Keratinocyte (primary cell): Measurements from ENCODE around the gene SEPHS1. TPM values are rescaled to one million over a fixed set of nuclear protein-coding genes. Genes with fewer than 3 reads are reported as not detected.
"Not testable (repeated sequence)": the region's sequence is repeated elsewhere in the genome, so short reads cannot be mapped to it uniquely, and the experiment has no call there.

Experiments used
- DNase-seq: peaks from one replicate; pipeline ENCODE4 v3.0.0-alpha.2; 2011; ENCODE audit warnings: low read depth, missing footprints, low spot score
- FAIRE-seq: peaks from 2 replicates; lab custom pipeline; 2011; peaks lifted over from hg19 to GRCh38; lab: Jason Lieb, UNC
- H2AFZ ChIP-seq: 2 replicates; pipeline ENCODE4 v1.6.0; 2012; ENCODE audit warnings: low read length, control low read depth, inconsistent platforms; ENCODE audit not compliant: control insufficient read depth
- H3K27ac ChIP-seq: 2 replicates; pipeline ENCODE4 v1.5.1; 2011; ENCODE audit warnings: low read length; ENCODE audit not compliant: control insufficient read depth, insufficient read depth
- H3K27me3 ChIP-seq: 3 replicates; pipeline ENCODE4 v1.6.0; 2011; ENCODE audit warnings: low read length; ENCODE audit not compliant: control insufficient read depth, insufficient read depth; ENCODE audit errors: extremely low read depth
- H3K36me3 ChIP-seq, 2 experiments: 2 replicates in 1 of 2; 3 replicates in 1 of 2; pipeline ENCODE4 v1.5.1; 2011; ENCODE audit warnings: low read length in 2 of 2, mild to moderate bottlenecking in 1 of 2; ENCODE audit not compliant: control insufficient read depth in 2 of 2, insufficient read depth in 2 of 2; ENCODE audit errors: extremely low read depth in 1 of 2
- H3K4me1 ChIP-seq: 3 replicates; pipeline ENCODE4 v1.5.1; 2011; ENCODE audit warnings: low read length; ENCODE audit not compliant: control insufficient read depth, insufficient read depth; ENCODE audit errors: extremely low read depth
- H3K4me2 ChIP-seq: 3 replicates; pipeline ENCODE4 v1.6.0; 2011; ENCODE audit warnings: low read depth, low read length; ENCODE audit not compliant: control insufficient read depth, insufficient read depth; ENCODE audit errors: extremely low read depth
- H3K4me3 ChIP-seq, 3 experiments: fragments of 200-600 bp in 1 of 3; sonication (generic) in 1 of 3; 2 replicates in 2 of 3; 3 replicates in 1 of 3; pipeline ENCODE4 v1.5.1; 2011 to 2016; ENCODE audit warnings: low read length in 3 of 3, mild to moderate bottlenecking in 3 of 3, control low read depth in 2 of 3, inconsistent platforms in 1 of 3, low read depth in 1 of 3, mixed read lengths in 1 of 3, mixed run types in 1 of 3, moderate library complexity in 1 of 3; ENCODE audit not compliant: control insufficient read depth in 2 of 3, insufficient read depth in 2 of 3; ENCODE audit errors: extremely low read depth in 1 of 3
- H3K79me2 ChIP-seq: 2 replicates; pipeline ENCODE4 v1.6.0; 2012; ENCODE audit warnings: low read length; ENCODE audit not compliant: control insufficient read depth, insufficient read depth
- H3K9ac ChIP-seq: 3 replicates; pipeline ENCODE4 v1.6.0; 2011; ENCODE audit warnings: low read length; ENCODE audit not compliant: control insufficient read depth, insufficient read depth; ENCODE audit errors: extremely low read depth
- H3K9me1 ChIP-seq: 3 replicates; pipeline ENCODE4 v1.6.0; 2011; ENCODE audit warnings: low read length; ENCODE audit not compliant: control insufficient read depth, insufficient read depth; ENCODE audit errors: extremely low read depth
- H3K9me3 ChIP-seq: 2 replicates; pipeline ENCODE4 v1.5.1; 2012; ENCODE audit warnings: low read depth, low read length; ENCODE audit not compliant: control insufficient read depth
- H4K20me1 ChIP-seq: 3 replicates; pipeline ENCODE4 v1.6.0; 2011; ENCODE audit warnings: low read length; ENCODE audit not compliant: control insufficient read depth, insufficient read depth; ENCODE audit errors: extremely low read depth
- EZH2 ChIP-seq: IDR thresholded peaks from one replicate; pipeline ENCODE4 v1.6.1; 2012; ENCODE audit warnings: inconsistent platforms, mild to moderate bottlenecking, low read length, moderate library complexity
- dilution Hi-C: fragments of 300-500 bp; cut with MboI; formaldehyde crosslinking; loops from one replicate; pipeline ENCODE4 v1.7.0; 2020; ENCODE audit warnings: low sequenced_read_pairs; ENCODE audit not compliant: extremely low pct_ligation_motif_present
- polyA plus RNA-seq, 5 experiments: library from polyadenylated mRNA; depleted of rRNA in 3 of 5; stranded (reverse) in 3 of 5; stranded (forward) in 1 of 5; unstranded in 1 of 5; fragments of >200 nt; gene quantifications; 1 replicate in 1 of 5; 2 replicates in 3 of 5; 3 replicates in 1 of 5; pipeline versions ENCODE4 v1.2.1 to v1.2.3, GENCODE V29; 2011 to 2012; ENCODE audit warnings: missing spikeins in 2 of 5, low read depth in 1 of 5, low replicate concordance in 1 of 5
- TF ChIP-seq, protein P1 (sequence below), 3 experiments: IDR thresholded peaks in 1 of 3; conservative IDR thresholded peaks in 1 of 3; optimal IDR thresholded peaks in 1 of 3; 2 replicates in 2 of 3; 3 replicates in 1 of 3; pipeline versions ENCODE3 to v1.5.1; 2011; ENCODE audit warnings: low read length in 3 of 3, mild to moderate bottlenecking in 3 of 3, moderate library complexity in 2 of 3, control low read depth in 1 of 3, inconsistent platforms in 1 of 3; ENCODE audit not compliant: insufficient read depth in 2 of 3; ENCODE audit errors: extremely low read depth in 1 of 3

The SEPHS1 gene
- polyA plus RNA-seq, 1 donor (not counting 4 experiments of a cell fraction or from before 2014, with no cell fraction given), result 65.4 TPM

DNA sequence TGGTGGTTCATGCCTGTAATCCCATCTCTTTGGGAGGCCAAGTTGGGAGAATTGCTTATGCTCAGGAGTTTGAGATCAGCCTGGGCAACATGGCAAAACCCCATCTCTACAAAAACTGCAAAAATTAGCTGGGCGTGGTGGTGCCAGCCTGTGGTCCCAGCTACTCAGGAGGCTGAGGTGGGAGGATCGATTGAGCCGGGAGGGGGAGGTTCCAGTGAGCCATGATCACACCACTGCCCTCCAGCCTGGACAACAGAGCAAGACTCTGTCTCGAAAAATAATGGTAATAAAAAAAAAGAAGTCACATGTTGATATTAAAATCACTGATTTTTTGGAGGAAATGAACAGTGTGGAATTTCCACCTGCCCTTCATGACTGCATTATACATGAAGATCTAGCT, 64.0 kb downstream of the SEPHS1 start:
- TF ChIP-seq EZH2, result no peak
- TF ChIP-seq, protein P1, sequence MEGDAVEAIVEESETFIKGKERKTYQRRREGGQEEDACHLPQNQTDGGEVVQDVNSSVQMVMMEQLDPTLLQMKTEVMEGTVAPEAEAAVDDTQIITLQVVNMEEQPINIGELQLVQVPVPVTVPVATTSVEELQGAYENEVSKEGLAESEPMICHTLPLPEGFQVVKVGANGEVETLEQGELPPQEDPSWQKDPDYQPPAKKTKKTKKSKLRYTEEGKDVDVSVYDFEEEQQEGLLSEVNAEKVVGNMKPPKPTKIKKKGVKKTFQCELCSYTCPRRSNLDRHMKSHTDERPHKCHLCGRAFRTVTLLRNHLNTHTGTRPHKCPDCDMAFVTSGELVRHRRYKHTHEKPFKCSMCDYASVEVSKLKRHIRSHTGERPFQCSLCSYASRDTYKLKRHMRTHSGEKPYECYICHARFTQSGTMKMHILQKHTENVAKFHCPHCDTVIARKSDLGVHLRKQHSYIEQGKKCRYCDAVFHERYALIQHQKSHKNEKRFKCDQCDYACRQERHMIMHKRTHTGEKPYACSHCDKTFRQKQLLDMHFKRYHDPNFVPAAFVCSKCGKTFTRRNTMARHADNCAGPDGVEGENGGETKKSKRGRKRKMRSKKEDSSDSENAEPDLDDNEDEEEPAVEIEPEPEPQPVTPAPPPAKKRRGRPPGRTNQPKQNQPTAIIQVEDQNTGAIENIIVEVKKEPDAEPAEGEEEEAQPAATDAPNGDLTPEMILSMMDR (optimal IDR thresholded peaks at IDR 0.05 in 1 of 3, IDR thresholded peaks at IDR 0.05 in 1 of 3, conservative IDR thresholded peaks at IDR 0.05 in 1 of 3; ENCODE audit: extremely low read depth in 1 of 3, insufficient read depth in 2 of 3, low read length in 3 of 3), result no peak
- dilution Hi-C loops, result no loop called here
- Histone ChIP-seq H3K79me2 (no peaks in the 10 kb centered on the region), H3K27ac (no peak overlapping the region), H3K9me1 (no peaks in the 10 kb centered on the region), H3K4me3 (no peak overlapping the region), H4K20me1 (no peaks in the 10 kb centered on the region), H3K4me1 (no peaks in the 10 kb centered on the region), H2AFZ (no peak overlapping the region), H3K27me3 (no peaks in the 10 kb centered on the region), H3K4me2 (no peak overlapping the region), H3K9me3 (no peaks in the 10 kb centered on the region), H3K36me3 (no peaks in the 10 kb centered on the region), H3K9ac (no peak overlapping the region)
- DNase-seq, result no peak
- no peak for FAIRE-seq

DNA sequence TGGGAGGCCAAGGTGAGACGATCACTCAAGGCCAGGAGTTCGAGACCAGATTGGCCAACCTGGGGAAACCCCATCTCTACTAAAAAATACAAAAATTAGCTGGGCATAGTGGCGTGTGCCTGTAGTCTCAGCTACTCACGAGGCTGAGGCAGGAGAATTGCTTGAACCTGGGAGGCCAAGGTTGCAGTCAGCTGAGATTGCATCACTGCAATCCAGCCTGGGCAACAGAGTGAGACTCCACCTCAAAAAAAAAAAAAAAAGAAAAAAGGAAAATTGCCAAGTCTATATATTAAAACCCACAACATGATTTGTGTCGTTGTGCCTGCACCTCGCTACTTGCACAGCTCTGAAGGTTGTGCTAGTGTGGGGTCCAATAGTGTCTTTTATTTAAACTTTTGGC, 65.7 kb downstream of the SEPHS1 start:
- H3K27me3 ChIP-seq, H3K9me3 ChIP-seq, H4K20me1 ChIP-seq, H3K4me3 ChIP-seq, H3K27ac ChIP-seq, DNase-seq, H3K79me2 ChIP-seq, dilution Hi-C loops, FAIRE-seq, H3K9ac ChIP-seq, H3K4me2 ChIP-seq, H3K4me1 ChIP-seq, H2AFZ ChIP-seq, H3K36me3 ChIP-seq, H3K9me1 ChIP-seq: not testable (repeated sequence)

DNA sequence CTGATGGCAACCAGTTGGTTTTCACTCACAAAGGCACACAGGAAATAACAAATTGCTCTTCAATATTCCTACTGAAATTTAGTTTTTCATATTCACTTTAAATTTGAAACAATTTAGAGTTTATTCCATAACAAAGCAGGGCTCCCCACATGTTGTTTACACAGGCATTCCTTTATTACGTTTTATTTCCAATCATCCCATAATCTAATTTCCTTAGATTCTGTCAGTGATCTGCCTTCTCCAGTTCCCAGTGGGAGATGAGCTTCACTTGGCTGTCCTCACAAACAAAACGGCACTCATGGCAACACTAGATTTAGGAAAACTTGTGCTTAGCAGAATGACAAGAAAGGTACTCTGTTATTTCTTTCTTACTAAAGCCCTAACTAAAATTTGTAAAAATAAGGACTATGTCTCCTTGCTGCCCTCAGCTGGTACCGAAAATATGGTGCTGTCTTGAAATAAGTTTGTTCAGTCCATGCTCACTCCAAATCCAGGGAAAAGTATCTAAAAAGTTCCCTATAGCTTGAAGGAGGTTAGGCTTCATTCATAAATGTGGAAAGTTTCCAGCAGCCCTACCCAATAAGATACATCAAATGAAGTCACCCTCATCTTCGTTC, 71.2 kb downstream of the SEPHS1 start:
- Histone ChIP-seq H3K36me3 (no peaks in the 10 kb centered on the region), H4K20me1 (no peaks in the 10 kb centered on the region), H3K9me3 (no peaks in the 10 kb centered on the region), H3K79me2 (no peaks in the 10 kb centered on the region), H3K27ac (no peak overlapping the region), H3K9me1 (no peaks in the 10 kb centered on the region), H3K27me3 (no peaks in the 10 kb centered on the region), H3K9ac (no peak overlapping the region), H3K4me3 (no peak overlapping the region), H3K4me1 (no peaks in the 10 kb centered on the region), H2AFZ (no peak overlapping the region), H3K4me2 (no peak overlapping the region)
- no peak for FAIRE-seq
- no peak for DNase-seq
- TF ChIP-seq EZH2, result no peak
- TF ChIP-seq, protein P1 (optimal IDR thresholded peaks at IDR 0.05 in 1 of 3, IDR thresholded peaks at IDR 0.05 in 1 of 3, conservative IDR thresholded peaks at IDR 0.05 in 1 of 3; ENCODE audit: extremely low read depth in 1 of 3, insufficient read depth in 2 of 3, low read length in 3 of 3), result no peak
- dilution Hi-C loops, result no loop called here

DNA sequence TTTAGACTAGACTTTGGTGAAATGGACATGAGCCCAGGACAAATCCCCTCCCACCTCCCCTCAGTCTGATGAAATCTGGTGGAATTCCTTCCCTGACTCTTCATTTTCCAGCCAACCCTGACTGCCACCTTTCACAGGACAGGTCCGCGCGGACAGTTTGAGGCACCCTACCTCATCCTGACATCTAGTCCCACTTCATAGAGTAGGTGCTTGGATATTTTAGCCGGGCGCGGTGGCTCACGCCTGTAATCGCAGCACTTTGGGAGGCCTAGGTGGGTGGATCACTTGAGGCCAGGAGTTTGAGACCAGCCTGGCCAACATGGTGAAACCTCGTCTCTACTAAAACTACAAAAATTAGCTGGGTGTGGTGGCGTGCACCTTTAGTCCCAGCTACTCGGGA, 71.9 kb downstream of the SEPHS1 start:
- dilution Hi-C loops, H3K4me3 ChIP-seq, H3K27me3 ChIP-seq, H3K4me1 ChIP-seq, H3K36me3 ChIP-seq, DNase-seq, H4K20me1 ChIP-seq, H3K9ac ChIP-seq, H2AFZ ChIP-seq, H3K79me2 ChIP-seq, H3K9me3 ChIP-seq, H3K4me2 ChIP-seq, H3K27ac ChIP-seq, FAIRE-seq, H3K9me1 ChIP-seq: not testable (repeated sequence)
